SU-DHL-6 (cell line): ENCODE data around the gene VAMP4.

Experiments used
- EZH2phosphoT487 ChIP-seq: fragments of 200-600 bp; sonication (generic), shearing (Covaris generic); conservative IDR thresholded peaks from 2 replicates; pipeline ENCODE4 v1.6.1; 2018; ENCODE audit warnings: mild to moderate bottlenecking, antibody characterized with exemption, low read length, moderate library complexity, mixed read lengths
- TF ChIP-seq, protein P1 (sequence below): fragments of 200-600 bp; sonication (generic); IDR thresholded peaks from one replicate; pipeline ENCODE4 v1.5.1; 2017; ENCODE audit warnings: antibody characterized with exemption, mild to moderate bottlenecking, low read length, moderate library complexity; ENCODE audit not compliant: insufficient read depth, poor library complexity, severe bottlenecking

- TF ChIP-seq, protein P1, sequence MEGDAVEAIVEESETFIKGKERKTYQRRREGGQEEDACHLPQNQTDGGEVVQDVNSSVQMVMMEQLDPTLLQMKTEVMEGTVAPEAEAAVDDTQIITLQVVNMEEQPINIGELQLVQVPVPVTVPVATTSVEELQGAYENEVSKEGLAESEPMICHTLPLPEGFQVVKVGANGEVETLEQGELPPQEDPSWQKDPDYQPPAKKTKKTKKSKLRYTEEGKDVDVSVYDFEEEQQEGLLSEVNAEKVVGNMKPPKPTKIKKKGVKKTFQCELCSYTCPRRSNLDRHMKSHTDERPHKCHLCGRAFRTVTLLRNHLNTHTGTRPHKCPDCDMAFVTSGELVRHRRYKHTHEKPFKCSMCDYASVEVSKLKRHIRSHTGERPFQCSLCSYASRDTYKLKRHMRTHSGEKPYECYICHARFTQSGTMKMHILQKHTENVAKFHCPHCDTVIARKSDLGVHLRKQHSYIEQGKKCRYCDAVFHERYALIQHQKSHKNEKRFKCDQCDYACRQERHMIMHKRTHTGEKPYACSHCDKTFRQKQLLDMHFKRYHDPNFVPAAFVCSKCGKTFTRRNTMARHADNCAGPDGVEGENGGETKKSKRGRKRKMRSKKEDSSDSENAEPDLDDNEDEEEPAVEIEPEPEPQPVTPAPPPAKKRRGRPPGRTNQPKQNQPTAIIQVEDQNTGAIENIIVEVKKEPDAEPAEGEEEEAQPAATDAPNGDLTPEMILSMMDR, result no peak
- no peak for TF ChIP-seq EZH2phosphoT487
Measured at GRCh38 chr1:171753182-171753581, 11.3 kb upstream of the VAMP4 start.
